ENCODE data around the gene GLRA3. TPM values are rescaled to one million over a fixed set of nuclear protein-coding genes. Genes with fewer than 3 reads are reported as not detected.

The GLRA3 gene
- total RNA-seq, 1 donor from 2014 or later, result 33.0 TPM

- DNase-seq (ENCODE audit: low spot score), result no peak
Measured at GRCh38 chr4:174595141-174595929, 233.7 kb downstream of the GLRA3 start.

GRCh38 chr4:174593701-174594100, 235.3 kb downstream of the GLRA3 start:
- DNase-seq (ENCODE audit: low spot score), result no peak

GRCh38 chr4:174592985-174593335, 236.1 kb downstream of the GLRA3 start:
- DNase-seq (ENCODE audit: low spot score), result peak; percentile 7

GRCh38 chr4:174592256-174592984, 236.6 kb downstream of the GLRA3 start:
- DNase-seq (ENCODE audit: low spot score), result no peak

GRCh38 chr4:174591243-174592021, 237.6 kb downstream of the GLRA3 start:
- no peak for DNase-seq (ENCODE audit: low spot score)

GRCh38 chr4:174590336-174590735, 238.7 kb downstream of the GLRA3 start:
- no peak for DNase-seq (ENCODE audit: low spot score)

Other genes with a start within 250 kb of the GLRA3 start
- gene ADAM29, start 89.1 kb upstream of the GLRA3 start, total RNA-seq (ENCODE audit: insufficient read depth, low replicate concordance), result 6.3 TPM

Measured in umbilical cord (tissue), 2 donors.